GM11168 (cell line): Measurements from ENCODE around the gene AQP11.
"Not testable (repeated sequence)": the region's sequence is repeated elsewhere in the genome, so short reads cannot be mapped to it uniquely, and the experiment has no call there.

ENCODE experiments used
- in situ Hi-C: fragments of 300-500 bp; cut with MboI; formaldehyde crosslinking; loops from one replicate; pipeline ENCODE4 v1.12.0; 2022; ENCODE audit warnings: low sequenced_read_pairs; ENCODE audit not compliant: unreplicated experiment

The AQP11 gene, protein sequence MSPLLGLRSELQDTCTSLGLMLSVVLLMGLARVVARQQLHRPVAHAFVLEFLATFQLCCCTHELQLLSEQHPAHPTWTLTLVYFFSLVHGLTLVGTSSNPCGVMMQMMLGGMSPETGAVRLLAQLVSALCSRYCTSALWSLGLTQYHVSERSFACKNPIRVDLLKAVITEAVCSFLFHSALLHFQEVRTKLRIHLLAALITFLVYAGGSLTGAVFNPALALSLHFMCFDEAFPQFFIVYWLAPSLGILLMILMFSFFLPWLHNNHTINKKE

GRCh38 chr11:77589521-77590193 lies at the start of gene AQP11:
Gene AQP11 (plus strand): TSS chr11:77589953. CDS start chr11:77589993, 40 bp downstream.
- in situ Hi-C loops, result no loop called here

GRCh38 chr11:77542296-77542695 lies 47.5 kb upstream of the AQP11 start:
- in situ Hi-C loops, result no loop called here

- in situ Hi-C loops, result no loop called here
Observed at GRCh38 chr11:77547047-77547836, 42.5 kb upstream of the AQP11 start.

DNA sequence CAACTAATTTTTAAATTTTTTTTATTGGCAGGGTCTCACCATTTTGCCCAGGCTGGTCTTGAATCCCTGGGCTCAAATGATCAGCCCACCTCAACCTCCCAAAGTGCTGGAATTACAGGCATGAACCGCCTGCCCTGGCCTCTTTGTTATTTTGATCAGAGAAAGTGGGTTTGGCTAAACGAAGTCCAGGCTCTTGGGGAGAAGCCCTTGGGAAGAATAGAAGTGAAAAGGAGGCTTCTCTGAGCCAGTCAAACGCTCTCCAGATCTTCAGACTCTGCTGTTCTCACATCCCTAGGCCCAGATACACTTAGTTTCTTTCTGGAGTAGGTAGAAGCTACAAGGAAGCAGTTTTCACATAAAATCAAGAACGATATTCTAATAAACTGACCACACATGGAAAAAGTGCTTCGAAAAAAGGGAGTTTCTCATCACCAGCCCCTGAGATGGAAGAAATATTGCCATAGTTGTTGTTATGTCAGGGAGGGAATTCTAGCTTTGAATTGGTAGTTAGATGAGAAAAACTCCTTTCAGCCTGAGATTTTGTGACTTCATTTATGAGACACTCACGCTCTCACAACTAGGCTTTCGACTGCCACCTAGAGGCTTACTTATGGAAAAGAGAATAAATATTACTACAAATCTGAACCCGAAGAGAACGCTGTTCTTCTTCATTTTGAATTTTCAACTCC lies 41.7 kb upstream of the AQP11 start:
- in situ Hi-C loops, result no loop called here

DNA sequence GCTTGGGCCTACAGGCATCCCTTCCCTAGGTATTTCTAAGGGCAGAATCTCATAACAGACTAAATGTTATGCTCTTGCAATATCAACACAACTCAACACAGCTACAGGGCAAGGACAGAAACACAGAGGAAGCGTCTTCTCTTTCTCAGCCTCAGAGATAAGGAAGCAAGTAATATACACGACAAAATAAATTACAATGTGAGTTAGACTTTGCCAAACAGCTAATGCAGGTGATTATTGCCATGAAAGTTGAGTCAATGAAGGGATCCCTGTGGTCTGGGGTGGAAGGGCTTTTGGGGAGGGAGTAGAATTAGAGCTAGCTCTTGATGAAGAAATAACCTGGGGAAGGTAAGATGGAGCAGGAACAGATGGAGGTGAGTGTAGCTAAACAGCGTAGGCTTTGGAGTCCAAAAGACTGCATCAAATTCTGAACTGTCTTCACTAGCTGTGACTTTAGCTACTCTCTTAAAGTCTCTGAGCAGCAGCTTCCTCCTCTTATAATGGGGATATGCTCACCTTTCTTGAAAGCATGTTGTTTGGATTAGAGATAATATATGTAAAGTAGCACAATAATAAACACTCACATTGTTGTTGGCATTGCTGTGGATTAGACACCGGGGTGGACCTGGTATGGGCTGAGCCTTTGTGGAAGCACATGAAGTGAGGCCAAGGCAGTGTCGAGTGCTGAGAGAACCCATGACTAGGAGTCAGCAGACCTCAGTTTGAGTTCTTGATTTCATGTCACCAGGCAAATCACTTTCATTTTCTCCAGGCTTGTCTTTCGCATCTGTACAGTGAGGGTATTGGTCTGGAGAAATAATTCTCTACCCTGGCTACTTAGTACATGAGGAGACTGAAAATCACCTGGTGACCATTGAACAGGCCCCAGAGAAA lies 41.0 kb upstream of the AQP11 start:
- in situ Hi-C loops, result no loop called here

- in situ Hi-C loops, result loop anchor here (5.0 kb wide), 1 partner anchor 344 kb away; no protein-coding TSS in a partner anchor
Observed at GRCh38 chr11:77551426-77551825, 38.3 kb upstream of the AQP11 start.

DNA sequence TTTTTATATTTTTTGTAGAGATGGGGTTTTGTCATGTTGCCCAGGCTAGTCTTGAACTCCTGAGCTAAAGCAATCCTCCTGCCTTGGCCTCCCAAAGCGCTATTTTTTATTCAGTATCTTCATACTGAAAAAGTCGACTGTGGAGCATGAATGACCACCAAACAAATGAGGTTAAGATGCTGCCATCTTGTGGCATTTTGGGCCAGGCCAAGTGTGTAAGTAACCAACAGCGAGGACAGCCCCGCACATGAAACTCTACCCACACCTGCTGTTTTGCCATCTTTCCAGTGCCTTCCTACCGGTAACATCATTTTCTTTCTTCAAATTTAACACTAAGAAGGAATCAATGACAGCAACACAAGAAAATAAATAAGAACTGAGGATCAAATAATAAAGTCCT lies 32.2 kb upstream of the AQP11 start:
- in situ Hi-C loops, result no loop called here

GRCh38 chr11:77558380-77558779 lies 31.4 kb upstream of the AQP11 start:
- in situ Hi-C loops, result no loop called here

DNA sequence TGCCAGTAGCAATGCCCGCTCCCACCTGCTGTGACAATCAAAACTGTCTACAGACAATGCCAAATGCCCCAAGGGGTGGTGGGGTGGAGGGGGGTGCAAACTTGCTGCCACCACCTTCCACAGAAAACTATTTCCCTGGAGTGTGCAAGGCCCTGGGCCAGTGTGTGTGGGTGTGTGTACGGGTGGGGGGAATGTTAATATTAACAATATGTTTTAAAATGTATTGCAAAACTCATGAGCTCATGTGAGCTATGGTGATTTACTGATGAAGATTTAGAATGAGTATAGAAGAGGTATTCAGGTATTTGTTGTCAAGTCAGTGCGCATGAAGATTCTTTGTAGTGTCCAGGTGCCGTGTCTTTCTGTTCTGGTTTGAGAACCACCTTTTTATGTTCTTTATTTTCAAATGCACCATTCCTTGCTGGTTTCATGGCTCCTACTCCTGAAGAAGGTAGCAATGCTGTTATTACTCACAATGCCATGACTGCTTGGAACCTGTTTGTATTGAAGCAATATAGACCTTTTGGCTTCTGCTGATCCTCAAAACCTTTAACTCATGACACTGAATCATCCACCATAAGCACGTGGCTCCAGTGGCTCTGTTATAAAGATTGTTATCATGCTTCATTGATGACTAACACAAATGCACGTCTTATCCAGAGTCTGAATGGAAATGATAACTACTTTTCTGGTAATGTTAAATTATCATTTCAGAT lies 29.9 kb upstream of the AQP11 start:
- in situ Hi-C loops, result no loop called here

DNA sequence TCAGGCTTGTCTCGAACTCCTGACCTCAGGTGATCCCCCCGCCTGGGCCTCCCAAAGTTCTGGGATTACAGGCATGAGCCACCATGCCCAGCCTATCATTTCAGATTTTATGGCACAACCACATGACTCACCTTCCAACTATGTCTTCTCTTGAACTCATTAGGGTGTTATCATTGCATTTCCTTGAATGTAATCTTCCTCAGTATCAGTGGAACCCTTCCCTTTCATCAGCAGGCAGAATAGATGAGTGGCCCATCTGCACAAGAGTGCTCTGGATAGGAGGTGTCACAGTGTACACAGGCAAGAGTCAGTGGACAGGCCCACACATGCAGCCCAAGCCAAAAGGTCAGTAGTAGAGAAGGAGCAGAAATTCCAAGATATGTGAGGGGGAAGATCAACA lies 29.1 kb upstream of the AQP11 start:
- in situ Hi-C loops, result no loop called here

DNA sequence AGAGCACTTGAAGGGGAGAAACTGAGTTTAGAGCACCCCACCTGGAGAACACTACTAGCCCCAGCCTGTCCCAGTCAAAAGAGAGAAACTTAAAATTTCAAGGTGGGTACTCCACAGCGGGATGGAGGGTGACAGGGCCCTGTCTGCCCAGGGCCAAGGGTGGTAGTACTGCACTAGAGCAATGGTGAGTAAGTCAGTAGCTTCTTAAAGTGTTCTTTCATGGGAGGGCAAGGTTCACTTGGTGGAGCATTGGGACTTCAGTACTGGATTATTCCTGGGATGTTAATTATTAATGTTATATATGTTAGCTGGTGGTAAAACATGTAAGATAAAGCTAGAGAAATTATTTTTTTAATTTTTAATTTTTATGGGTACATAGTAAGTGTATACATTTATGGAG lies 28.5 kb upstream of the AQP11 start:
- in situ Hi-C loops, result no loop called here

GRCh38 chr11:77568306-77568705 lies 21.4 kb upstream of the AQP11 start:
- in situ Hi-C loops, result no loop called here

GRCh38 chr11:77568916-77569675 lies 20.7 kb upstream of the AQP11 start:
- in situ Hi-C loops, result no loop called here

GRCh38 chr11:77569676-77570070 lies 20.1 kb upstream of the AQP11 start:
- in situ Hi-C loops, result no loop called here

- in situ Hi-C loops, result not testable (repeated sequence)
Observed at GRCh38 chr11:77570896-77571295, 18.9 kb upstream of the AQP11 start.

DNA sequence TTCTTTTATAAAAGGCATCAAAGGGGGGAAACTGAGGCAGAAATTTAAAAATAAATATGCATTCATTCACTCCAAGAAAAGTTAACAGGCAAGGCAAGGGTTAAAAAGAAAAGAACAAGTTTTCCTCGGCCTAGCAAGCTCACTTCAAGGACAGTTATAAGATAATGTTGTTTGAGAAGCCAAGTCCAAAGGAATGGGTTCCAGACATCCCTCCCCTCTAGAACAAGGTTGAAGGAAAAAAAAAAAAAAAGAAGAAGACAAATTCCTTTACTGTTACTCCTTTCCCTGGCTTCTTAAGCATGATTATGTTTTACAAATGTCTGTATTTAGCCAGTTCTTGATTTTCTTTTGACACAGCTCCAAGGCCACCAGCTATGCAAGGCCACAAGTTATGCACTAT lies 14.3 kb upstream of the AQP11 start:
- in situ Hi-C loops, result not testable (repeated sequence)

DNA sequence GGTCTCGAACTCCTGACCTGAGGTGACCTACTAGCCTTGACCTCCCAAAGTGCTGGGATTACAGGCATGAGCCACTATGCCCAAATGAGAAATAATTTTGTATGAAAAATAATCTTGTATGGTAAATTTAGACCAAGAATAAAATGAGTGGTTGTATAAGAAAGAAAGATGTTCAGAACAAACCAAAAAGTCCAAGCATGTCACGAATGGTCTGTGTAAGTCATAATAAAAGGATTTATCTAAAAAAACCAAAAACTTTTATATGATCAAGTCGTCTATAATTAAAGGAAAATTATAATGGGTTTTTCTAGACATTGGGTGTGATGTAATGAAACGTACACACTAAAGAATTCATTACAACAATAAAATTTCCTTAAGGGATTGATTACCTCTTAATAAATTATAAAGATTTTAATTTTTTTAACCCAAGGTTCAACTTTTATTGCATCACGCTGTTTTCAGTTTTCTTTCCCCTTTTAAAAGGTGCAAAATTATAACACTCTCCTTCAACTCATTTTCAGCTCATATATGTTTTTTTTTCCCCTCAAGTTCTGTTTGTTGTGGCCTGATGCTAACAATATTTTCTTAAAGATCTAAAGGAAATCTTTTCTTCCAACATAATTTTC lies 8.9 kb upstream of the AQP11 start:
- in situ Hi-C loops, result no loop called here

DNA sequence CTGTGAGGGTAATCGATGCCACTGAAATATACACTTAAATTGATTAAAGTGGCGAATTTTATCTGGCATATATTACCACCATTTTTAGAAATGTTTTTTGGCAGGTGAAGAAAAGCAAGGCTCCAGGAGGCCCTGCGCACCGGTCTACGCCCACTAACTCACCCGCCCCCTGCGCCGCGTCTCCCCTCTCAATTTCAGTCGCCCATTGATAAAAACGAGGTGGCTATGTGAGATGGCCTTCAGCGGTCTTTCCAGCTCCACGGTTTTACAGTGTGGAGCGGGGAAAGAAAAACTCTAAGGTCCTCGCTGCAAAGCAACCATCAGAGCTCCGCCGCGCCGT lies 602 bp upstream of the AQP11 start:
- in situ Hi-C loops, result no loop called here
